NCI-H1048 (cell line): ENCODE measurements around the gene MEIKIN.
A peak's percentile ranks its signal among the peaks of the same experiment; 100 is the strongest.
"Not testable (repeated sequence)": the region's sequence is repeated elsewhere in the genome, so short reads cannot be mapped to it uniquely, and the experiment has no call there.

Source experiments
- DNase-seq: peaks from one replicate; lab custom pipeline; 2025; lab: John Stamatoyannopoulos, UW

MEIKIN gene

GRCh38 chr5:131796793-131797693, 148.4 kb downstream of the MEIKIN start, which contains the start of gene FNIP1:
FNIP1 (minus strand) TSS chr5:131797017; CDS start chr5:131796921, 96 bp downstream.
- peak; percentile 95 for DNase-seq

GRCh38 chr5:131795879-131796792, 149.3 kb downstream of the MEIKIN start:
- DNase-seq = no peak

- DNase-seq = no peak
These were observed 150.2 kb downstream of the MEIKIN start for GRCh38 chr5:131795228-131795627.

GRCh38 chr5:131794586-131794985, 150.9 kb downstream of the MEIKIN start:
- DNase-seq = no peak

- DNase-seq = no peak
These were observed 152.6 kb downstream of the MEIKIN start for GRCh38 chr5:131792896-131793295.

- DNase-seq = no peak
These were observed 153.6 kb downstream of the MEIKIN start for GRCh38 chr5:131791866-131792265.

GRCh38 chr5:131790550-131790949, 154.9 kb downstream of the MEIKIN start:
- no peak for DNase-seq

GRCh38 chr5:131789765-131790164, 155.7 kb downstream of the MEIKIN start:
- DNase-seq = no peak

- DNase-seq = no peak
These were observed 157.7 kb downstream of the MEIKIN start for GRCh38 chr5:131787736-131788135.

- no peak for DNase-seq
These were observed 158.4 kb downstream of the MEIKIN start for GRCh38 chr5:131786900-131787692.

- DNase-seq = no peak
These were observed 159.4 kb downstream of the MEIKIN start for GRCh38 chr5:131786036-131786435.

GRCh38 chr5:131783874-131784273, 161.6 kb downstream of the MEIKIN start:
- DNase-seq = no peak

- no peak for DNase-seq
These were observed 162.1 kb downstream of the MEIKIN start for GRCh38 chr5:131783357-131783756.

GRCh38 chr5:131782717-131783116, 162.7 kb downstream of the MEIKIN start:
- DNase-seq = no peak

GRCh38 chr5:131778141-131778540, 167.3 kb downstream of the MEIKIN start:
- not testable (repeated sequence) for DNase-seq

GRCh38 chr5:131776450-131776849, 169.0 kb downstream of the MEIKIN start:
- no peak for DNase-seq

- peak; percentile 1 for DNase-seq
These were observed 170.7 kb downstream of the MEIKIN start for GRCh38 chr5:131774652-131775367.

- no peak for DNase-seq
These were observed 171.7 kb downstream of the MEIKIN start for GRCh38 chr5:131773805-131774204.

GRCh38 chr5:131771692-131772091, 173.8 kb downstream of the MEIKIN start:
- no peak for DNase-seq

GRCh38 chr5:131769961-131770360, 175.5 kb downstream of the MEIKIN start:
- DNase-seq = no peak

- no peak for DNase-seq
These were observed 176.1 kb downstream of the MEIKIN start for GRCh38 chr5:131769336-131769735.
